Spleen (tissue), 7 donors: Measurements from ENCODE around the gene IMMP2L.

Source experiments
- CTCF ChIP-seq, 11 experiments: fragments of 200-600 bp in 7 of 11; fragments of 450-650 bp in 4 of 11; sonication (generic) in 4 of 11; IDR thresholded peaks in 8 of 11; conservative IDR thresholded peaks in 3 of 11; 1 replicate in 7 of 11; 2 replicates in 4 of 11; pipeline versions ENCODE4 v1.4.0 to v1.8.0; 2016 to 2021; ENCODE audit warnings: antibody characterized with exemption in 11 of 11, inconsistent platforms in 4 of 11, mild to moderate bottlenecking in 1 of 11
- POLR2AphosphoS5 ChIP-seq, 3 donors: sonication (generic); formaldehyde crosslinking; IDR thresholded peaks; one replicate each; pipeline ENCODE4 v1.5.1; 2017; ENCODE audit warnings: antibody characterized with exemption in 3 of 3
- donor health status: DM: no; HTN: no; CAD: no; lungs with moderate emphysema.
- donor health status: DM: no; HTN: no; CAD: no.
- donor health status: DM: no; HTN: no; CAD: no.

- TF ChIP-seq CTCF (IDR thresholded peaks at IDR 0.05 in 8 of 11, conservative IDR thresholded peaks at IDR 0.05 in 3 of 11) (no peak), POLR2AphosphoS5 (IDR thresholded peaks at IDR 0.05) (no peak)
Observed at GRCh38 chr7:110677405-110677804, 884.9 kb downstream of the IMMP2L start.
